PFSK-1 (cell line): Measurements from ENCODE around the gene DNAJB13.

Source experiments
- FOXP2 ChIP-seq: optimal IDR thresholded peaks from 2 replicates; pipeline ENCODE3; 2011; ENCODE audit warnings: borderline replicate concordance, control low read depth, inconsistent platforms; ENCODE audit not compliant: insufficient read depth; ENCODE audit errors: extremely low read length, extremely low read depth
- REST ChIP-seq, 2 experiments: IDR thresholded peaks; 2 replicates each; pipeline versions ENCODE4 v1.6.1 to v1.8.0; 2011 to 2012; ENCODE audit warnings: low read depth in 2 of 2, low read length in 2 of 2, control low read depth in 1 of 2, inconsistent platforms in 1 of 2, mild to moderate bottlenecking in 1 of 2, moderate library complexity in 1 of 2; ENCODE audit not compliant: insufficient read depth in 1 of 2

- TF ChIP-seq REST (IDR thresholded peaks at IDR 0.05; ENCODE audit: insufficient read depth in 1 of 2, low read depth in 2 of 2, low read length in 2 of 2): no peak
- TF ChIP-seq FOXP2: no peak
These were observed 6.2 kb downstream of the DNAJB13 start for GRCh38 chr11:73956876-73957653.
